ENCODE data around the gene LINC00305. TPM values are rescaled to one million over a fixed set of nuclear protein-coding genes. Genes with fewer than 3 reads are reported as not detected.

Gene LINC00305
- total RNA-seq, 1 donor from 2014 or later: not detected

DNA sequence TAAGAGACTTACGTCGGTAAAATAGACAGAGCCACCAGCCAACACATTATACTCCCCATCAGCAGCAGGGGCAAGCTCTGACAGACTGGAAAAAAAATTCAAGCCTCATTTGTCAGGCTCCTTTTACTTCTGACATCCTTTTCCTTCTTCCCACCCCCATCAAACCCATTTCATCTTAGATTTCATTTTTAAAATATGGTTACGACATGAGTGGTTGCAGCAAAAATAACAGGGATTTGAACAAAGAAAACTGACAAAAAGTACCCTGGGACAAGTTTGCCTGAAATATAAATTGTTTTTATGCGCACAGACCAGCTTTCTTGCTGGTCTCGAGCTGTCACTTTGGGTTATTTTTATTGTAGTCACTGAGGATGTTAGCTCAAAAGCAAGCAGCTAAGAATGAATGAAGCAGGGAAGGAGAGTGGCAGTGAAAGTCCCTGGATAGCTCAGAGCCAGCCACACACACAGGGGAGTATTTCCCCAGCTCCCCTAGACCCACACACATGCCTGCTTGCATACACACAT, 30.7 kb upstream of the LINC00305 start:
- H3K27me3 Mint-ChIP-seq (ENCODE audit: insufficient read depth, low read depth): peaks cover 3% of the 10 kb centered on the region
- no peak overlapping the region for H2AFZ ChIP-seq (replicated peaks)
- H3K27ac ChIP-seq: no peak overlapping the region

DNA sequence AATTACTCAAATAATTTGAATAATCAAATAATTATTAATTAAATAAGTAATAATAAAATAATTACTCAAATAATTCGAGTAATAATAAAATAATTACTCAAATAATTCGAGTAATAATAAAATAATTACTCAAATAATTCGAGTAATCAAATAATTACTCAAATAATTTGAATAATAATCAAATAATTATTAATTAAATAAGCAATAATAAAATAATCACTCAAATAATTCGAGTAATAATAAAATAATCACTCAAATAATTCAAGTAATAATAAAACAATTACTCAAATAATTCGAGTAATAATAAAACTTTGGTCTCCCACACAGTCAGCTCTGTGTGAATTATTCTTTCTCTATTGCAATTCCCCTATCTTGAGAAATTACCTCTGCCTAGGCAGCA, 30.0 kb upstream of the LINC00305 start:
- Mint-ChIP-seq H3K27me3 (ENCODE audit: insufficient read depth, low read depth) (peaks cover 3% of the 10 kb centered on the region), H3K27ac (no peak overlapping the region), H3K4me1 (peaks cover 8% of the 10 kb centered on the region), H3K4me3 (no peak overlapping the region), H3K9me3 (no peaks in the 10 kb centered on the region), H3K36me3 (no peaks in the 10 kb centered on the region)
- Histone ChIP-seq H3F3A (ENCODE audit: low read depth) (no peaks in the 10 kb centered on the region), H3K4me3 (no peak overlapping the region), H3K9ac (no peak overlapping the region), H3K4me1 (no peaks in the 10 kb centered on the region), H3K4me2 (no peak overlapping the region), H3K79me2 (ENCODE audit: low read depth) (no peaks in the 10 kb centered on the region), H2AFZ (replicated peaks) (no peak overlapping the region), H3K9me3 (ENCODE audit: low read depth) (no peaks in the 10 kb centered on the region), H3K36me3 (no peaks in the 10 kb centered on the region), H4K20me1 (ENCODE audit: low read depth) (no peaks in the 10 kb centered on the region), H3K27me3 (no peaks in the 10 kb centered on the region), H3K27ac (no peak overlapping the region)
- no peak for DNase-seq (ENCODE audit: low spot score)
- TF ChIP-seq CTCF (IDR thresholded peaks at IDR 0.05) (no peak), EZH2 (IDR thresholded peaks at IDR 0.05) (no peak), EZH2phosphoT487 (IDR thresholded peaks at IDR 0.05) (no peak)

More for the DNA sequence above, 30.7 kb upstream of the LINC00305 start:
- Histone ChIP-seq H3K4me3 (no peak overlapping the region), H3K9ac (no peak overlapping the region), H3F3A (ENCODE audit: low read depth) (no peaks in the 10 kb centered on the region), H3K36me3 (no peaks in the 10 kb centered on the region), H3K9me3 (ENCODE audit: low read depth) (no peaks in the 10 kb centered on the region), H3K4me2 (no peak overlapping the region), H3K4me1 (no peaks in the 10 kb centered on the region), H4K20me1 (ENCODE audit: low read depth) (no peaks in the 10 kb centered on the region), H3K27me3 (no peaks in the 10 kb centered on the region), H3K79me2 (ENCODE audit: low read depth) (no peaks in the 10 kb centered on the region)
- peaks cover 8% of the 10 kb centered on the region for H3K4me1 Mint-ChIP-seq
- H3K27ac Mint-ChIP-seq: no peak overlapping the region
- DNase-seq (ENCODE audit: low spot score): no peak
- TF ChIP-seq EZH2phosphoT487 (IDR thresholded peaks at IDR 0.05) (no peak), CTCF (IDR thresholded peaks at IDR 0.05) (no peak), EZH2 (IDR thresholded peaks at IDR 0.05) (no peak)
- H3K36me3 Mint-ChIP-seq: no peaks in the 10 kb centered on the region
- no peak overlapping the region for H3K4me3 Mint-ChIP-seq
- no peaks in the 10 kb centered on the region for H3K9me3 Mint-ChIP-seq

- no peak for DNase-seq (ENCODE audit: low spot score)
- no peaks in the 10 kb centered on the region for H3F3A ChIP-seq (ENCODE audit: low read depth)
- Mint-ChIP-seq H3K4me1 (peaks cover 5% of the 10 kb centered on the region), H3K9me3 (peaks cover 7% of the 10 kb centered on the region), H3K36me3 (peaks cover 2% of the 10 kb centered on the region), H3K4me3 (no peak overlapping the region), H3K27ac (no peak overlapping the region), H3K27me3 (ENCODE audit: insufficient read depth, low read depth) (peaks cover 3% of the 10 kb centered on the region)
- H4K20me1 ChIP-seq (ENCODE audit: low read depth): no peaks in the 10 kb centered on the region
- no peaks in the 10 kb centered on the region for H3K79me2 ChIP-seq (ENCODE audit: low read depth)
- no peaks in the 10 kb centered on the region for H3K9me3 ChIP-seq (ENCODE audit: low read depth)
- no peak overlapping the region for H3K9ac ChIP-seq
- no peak overlapping the region for H3K4me3 ChIP-seq
- TF ChIP-seq CTCF (IDR thresholded peaks at IDR 0.05) (no peak), EZH2phosphoT487 (IDR thresholded peaks at IDR 0.05) (no peak), EZH2 (IDR thresholded peaks at IDR 0.05) (no peak)
- H3K4me2 ChIP-seq: no peak overlapping the region
- H3K36me3 ChIP-seq: no peaks in the 10 kb centered on the region
- H3K27ac ChIP-seq: no peak overlapping the region
- H3K4me1 ChIP-seq: no peaks in the 10 kb centered on the region
- H2AFZ ChIP-seq (replicated peaks): no peak overlapping the region
- no peaks in the 10 kb centered on the region for H3K27me3 ChIP-seq
Measured at GRCh38 chr18:64175432-64175831, 26.5 kb upstream of the LINC00305 start.
